ENCODE measurements around the gene CDC40.

DNA sequence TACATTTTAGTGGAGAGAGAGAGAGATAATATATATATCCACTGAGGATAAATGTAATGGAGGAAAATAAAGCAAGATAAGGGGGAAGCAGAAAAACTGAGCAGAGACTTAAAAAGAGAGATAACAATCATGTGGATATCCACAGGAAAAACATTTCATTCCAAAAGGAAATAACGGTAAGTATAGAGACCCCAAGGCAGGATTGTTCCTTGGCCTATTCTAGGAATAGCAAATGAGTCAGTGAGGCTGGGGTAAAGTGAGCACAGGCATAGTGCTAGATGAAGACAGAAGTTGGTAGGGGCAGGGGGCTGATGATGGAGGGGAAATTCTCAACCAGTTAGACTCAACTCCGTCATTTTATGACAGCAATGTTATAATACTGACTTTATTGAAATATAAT lies 11.2 kb downstream of the CDC40 start:
- TF ChIP-seq POLR2AphosphoS5 (IDR thresholded peaks at IDR 0.05; ENCODE audit: low read depth) = no peak
- TF ChIP-seq, protein P1, sequence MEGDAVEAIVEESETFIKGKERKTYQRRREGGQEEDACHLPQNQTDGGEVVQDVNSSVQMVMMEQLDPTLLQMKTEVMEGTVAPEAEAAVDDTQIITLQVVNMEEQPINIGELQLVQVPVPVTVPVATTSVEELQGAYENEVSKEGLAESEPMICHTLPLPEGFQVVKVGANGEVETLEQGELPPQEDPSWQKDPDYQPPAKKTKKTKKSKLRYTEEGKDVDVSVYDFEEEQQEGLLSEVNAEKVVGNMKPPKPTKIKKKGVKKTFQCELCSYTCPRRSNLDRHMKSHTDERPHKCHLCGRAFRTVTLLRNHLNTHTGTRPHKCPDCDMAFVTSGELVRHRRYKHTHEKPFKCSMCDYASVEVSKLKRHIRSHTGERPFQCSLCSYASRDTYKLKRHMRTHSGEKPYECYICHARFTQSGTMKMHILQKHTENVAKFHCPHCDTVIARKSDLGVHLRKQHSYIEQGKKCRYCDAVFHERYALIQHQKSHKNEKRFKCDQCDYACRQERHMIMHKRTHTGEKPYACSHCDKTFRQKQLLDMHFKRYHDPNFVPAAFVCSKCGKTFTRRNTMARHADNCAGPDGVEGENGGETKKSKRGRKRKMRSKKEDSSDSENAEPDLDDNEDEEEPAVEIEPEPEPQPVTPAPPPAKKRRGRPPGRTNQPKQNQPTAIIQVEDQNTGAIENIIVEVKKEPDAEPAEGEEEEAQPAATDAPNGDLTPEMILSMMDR (IDR thresholded peaks at IDR 0.05; ENCODE audit: insufficient read depth, low read length) = no peak
- no peak for TF ChIP-seq SPI1 (IDR thresholded peaks at IDR 0.05; ENCODE audit: borderline replicate concordance, low read depth)
- TF ChIP-seq REST (IDR thresholded peaks at IDR 0.05; ENCODE audit: insufficient replicate concordance, low read depth) = no peak

Measured in HL-60 (cell line).